ENCODE results near the gene KCND3.

The KCND3 gene

DNA sequence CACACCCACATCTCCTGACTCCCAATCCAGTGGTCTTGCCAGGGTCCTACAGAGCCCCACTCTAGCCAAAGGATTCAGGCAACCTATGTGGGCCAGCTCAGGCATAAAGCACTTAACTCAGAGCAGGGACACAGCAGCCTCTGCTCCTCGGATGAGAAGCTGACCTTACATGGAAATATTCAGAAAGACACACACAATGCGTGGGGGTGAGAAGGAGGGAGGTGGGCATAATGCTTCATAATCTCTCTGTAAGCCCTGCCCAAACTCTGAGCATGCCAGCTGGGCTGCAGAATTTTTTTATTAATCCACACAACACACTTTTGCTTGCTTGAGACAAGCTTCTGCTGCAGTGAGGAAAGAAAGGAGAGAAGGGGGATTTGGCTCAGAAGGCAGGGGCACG, 21.6 kb downstream of the KCND3 start:
- no peak overlapping the region for H3K4me3 ChIP-seq (replicated peaks; ENCODE audit: insufficient read depth, low read length)
- H3K27me3 ChIP-seq (ENCODE audit: insufficient read depth, poor library complexity, severe bottlenecking): peaks cover 2% of the 10 kb centered on the region
- no peak for DNase-seq (ENCODE audit: low read depth in 1 of 2, low spot score in 1 of 2)
- TF ChIP-seq POLR2AphosphoS5 (IDR thresholded peaks at IDR 0.05; ENCODE audit: low read depth) (no peak), SPI1 (IDR thresholded peaks at IDR 0.05; ENCODE audit: borderline replicate concordance, low read depth) (no peak), GABPA (IDR thresholded peaks at IDR 0.05; ENCODE audit: low read depth) (no peak)
- TF ChIP-seq, protein P1, sequence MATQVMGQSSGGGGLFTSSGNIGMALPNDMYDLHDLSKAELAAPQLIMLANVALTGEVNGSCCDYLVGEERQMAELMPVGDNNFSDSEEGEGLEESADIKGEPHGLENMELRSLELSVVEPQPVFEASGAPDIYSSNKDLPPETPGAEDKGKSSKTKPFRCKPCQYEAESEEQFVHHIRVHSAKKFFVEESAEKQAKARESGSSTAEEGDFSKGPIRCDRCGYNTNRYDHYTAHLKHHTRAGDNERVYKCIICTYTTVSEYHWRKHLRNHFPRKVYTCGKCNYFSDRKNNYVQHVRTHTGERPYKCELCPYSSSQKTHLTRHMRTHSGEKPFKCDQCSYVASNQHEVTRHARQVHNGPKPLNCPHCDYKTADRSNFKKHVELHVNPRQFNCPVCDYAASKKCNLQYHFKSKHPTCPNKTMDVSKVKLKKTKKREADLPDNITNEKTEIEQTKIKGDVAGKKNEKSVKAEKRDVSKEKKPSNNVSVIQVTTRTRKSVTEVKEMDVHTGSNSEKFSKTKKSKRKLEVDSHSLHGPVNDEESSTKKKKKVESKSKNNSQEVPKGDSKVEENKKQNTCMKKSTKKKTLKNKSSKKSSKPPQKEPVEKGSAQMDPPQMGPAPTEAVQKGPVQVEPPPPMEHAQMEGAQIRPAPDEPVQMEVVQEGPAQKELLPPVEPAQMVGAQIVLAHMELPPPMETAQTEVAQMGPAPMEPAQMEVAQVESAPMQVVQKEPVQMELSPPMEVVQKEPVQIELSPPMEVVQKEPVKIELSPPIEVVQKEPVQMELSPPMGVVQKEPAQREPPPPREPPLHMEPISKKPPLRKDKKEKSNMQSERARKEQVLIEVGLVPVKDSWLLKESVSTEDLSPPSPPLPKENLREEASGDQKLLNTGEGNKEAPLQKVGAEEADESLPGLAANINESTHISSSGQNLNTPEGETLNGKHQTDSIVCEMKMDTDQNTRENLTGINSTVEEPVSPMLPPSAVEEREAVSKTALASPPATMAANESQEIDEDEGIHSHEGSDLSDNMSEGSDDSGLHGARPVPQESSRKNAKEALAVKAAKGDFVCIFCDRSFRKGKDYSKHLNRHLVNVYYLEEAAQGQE (IDR thresholded peaks at IDR 0.05; ENCODE audit: insufficient replicate concordance, low read depth): no peak
- no peak overlapping the region for H3K27ac ChIP-seq (replicated peaks)

DNA sequence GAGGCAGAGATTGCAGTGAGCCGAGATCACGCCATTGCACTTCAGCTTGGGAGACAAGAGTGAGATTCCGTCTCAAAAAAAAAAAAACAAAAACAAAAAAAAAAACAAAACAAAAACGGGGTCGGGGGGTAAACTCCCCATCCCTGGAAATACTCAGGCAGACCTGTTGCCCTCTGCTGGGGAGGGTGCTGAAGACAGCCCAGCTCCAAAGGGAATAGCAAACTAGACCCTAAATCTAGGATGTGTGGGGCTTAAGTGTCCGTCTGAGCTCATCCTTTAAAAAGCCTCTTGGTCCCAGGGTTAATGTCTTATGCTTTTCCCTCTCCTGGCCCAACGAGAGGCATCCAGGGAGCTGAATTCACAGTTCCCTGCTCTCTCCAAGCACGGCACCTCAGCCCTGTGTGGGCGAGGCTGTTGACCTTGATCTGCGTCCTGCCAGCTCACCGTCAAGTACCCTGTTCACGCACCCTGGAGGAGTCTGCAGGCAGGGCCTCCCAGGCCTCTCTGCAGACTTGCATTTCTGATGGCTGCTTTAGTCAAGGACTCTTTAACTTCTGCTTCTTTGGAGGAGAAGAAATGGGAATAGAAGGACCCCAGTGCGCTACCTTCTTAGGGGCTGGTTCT, 22.3 kb downstream of the KCND3 start:
- TF ChIP-seq POLR2AphosphoS5 (IDR thresholded peaks at IDR 0.05; ENCODE audit: low read depth) (no peak), SPI1 (IDR thresholded peaks at IDR 0.05; ENCODE audit: borderline replicate concordance, low read depth) (no peak), GABPA (IDR thresholded peaks at IDR 0.05; ENCODE audit: low read depth) (no peak)
- TF ChIP-seq, protein P1 (IDR thresholded peaks at IDR 0.05; ENCODE audit: insufficient replicate concordance, low read depth): no peak
- TF ChIP-seq, protein P2, sequence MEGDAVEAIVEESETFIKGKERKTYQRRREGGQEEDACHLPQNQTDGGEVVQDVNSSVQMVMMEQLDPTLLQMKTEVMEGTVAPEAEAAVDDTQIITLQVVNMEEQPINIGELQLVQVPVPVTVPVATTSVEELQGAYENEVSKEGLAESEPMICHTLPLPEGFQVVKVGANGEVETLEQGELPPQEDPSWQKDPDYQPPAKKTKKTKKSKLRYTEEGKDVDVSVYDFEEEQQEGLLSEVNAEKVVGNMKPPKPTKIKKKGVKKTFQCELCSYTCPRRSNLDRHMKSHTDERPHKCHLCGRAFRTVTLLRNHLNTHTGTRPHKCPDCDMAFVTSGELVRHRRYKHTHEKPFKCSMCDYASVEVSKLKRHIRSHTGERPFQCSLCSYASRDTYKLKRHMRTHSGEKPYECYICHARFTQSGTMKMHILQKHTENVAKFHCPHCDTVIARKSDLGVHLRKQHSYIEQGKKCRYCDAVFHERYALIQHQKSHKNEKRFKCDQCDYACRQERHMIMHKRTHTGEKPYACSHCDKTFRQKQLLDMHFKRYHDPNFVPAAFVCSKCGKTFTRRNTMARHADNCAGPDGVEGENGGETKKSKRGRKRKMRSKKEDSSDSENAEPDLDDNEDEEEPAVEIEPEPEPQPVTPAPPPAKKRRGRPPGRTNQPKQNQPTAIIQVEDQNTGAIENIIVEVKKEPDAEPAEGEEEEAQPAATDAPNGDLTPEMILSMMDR (IDR thresholded peaks at IDR 0.05; ENCODE audit: insufficient read depth, low read length): no peak
- no peak overlapping the region for H3K4me3 ChIP-seq (replicated peaks; ENCODE audit: insufficient read depth, low read length)
- peaks cover 2% of the 10 kb centered on the region for H3K27me3 ChIP-seq (ENCODE audit: insufficient read depth, poor library complexity, severe bottlenecking)
- H3K27ac ChIP-seq (replicated peaks): no peak overlapping the region
- no peak for DNase-seq (ENCODE audit: low read depth in 1 of 2, low spot score in 1 of 2)

DNA sequence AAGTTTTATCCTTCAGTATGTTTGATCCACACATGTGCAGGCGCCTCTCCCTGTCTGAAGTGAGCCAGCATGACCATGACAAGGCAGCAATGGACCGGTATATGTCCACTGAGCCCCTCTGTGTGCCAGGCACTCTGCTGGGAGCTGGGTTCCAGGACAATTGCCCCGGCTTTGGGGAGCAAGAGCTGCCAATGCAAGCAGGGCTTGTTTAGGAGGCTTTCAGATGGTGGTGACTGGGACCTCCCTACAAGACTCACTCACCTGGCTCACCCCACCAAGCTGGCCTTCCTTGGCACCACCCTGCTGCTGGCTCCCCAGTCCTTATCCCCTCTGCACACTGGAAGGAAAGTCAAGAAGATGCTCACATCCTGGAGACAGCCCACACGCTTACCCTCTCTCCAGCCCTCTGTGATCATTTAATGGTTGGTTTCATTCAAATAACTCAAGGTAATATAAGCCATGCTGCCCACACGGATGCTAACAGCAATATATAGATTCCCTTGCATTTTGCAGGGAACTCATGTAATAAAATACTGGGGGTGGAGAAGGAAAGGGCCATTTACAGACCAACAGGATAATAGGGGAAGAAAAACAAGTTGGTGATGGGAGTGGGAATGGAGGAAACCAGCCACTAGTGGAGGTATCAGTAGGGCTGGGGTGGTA, 23.6 kb downstream of the KCND3 start:
- Histone ChIP-seq H3K27ac (replicated peaks) (no peak overlapping the region), H3K4me3 (replicated peaks; ENCODE audit: insufficient read depth, low read length) (no peak overlapping the region), H3K27me3 (ENCODE audit: insufficient read depth, poor library complexity, severe bottlenecking) (peaks cover 2% of the 10 kb centered on the region)
- no peak for DNase-seq (ENCODE audit: low read depth in 1 of 2, low spot score in 1 of 2)
- TF ChIP-seq, protein P2 (IDR thresholded peaks at IDR 0.05; ENCODE audit: insufficient read depth, low read length): no peak
- TF ChIP-seq SPI1 (IDR thresholded peaks at IDR 0.05; ENCODE audit: borderline replicate concordance, low read depth): no peak
- TF ChIP-seq, protein P1 (IDR thresholded peaks at IDR 0.05; ENCODE audit: insufficient replicate concordance, low read depth): no peak
- TF ChIP-seq GABPA (IDR thresholded peaks at IDR 0.05; ENCODE audit: low read depth): no peak
- TF ChIP-seq POLR2AphosphoS5 (IDR thresholded peaks at IDR 0.05; ENCODE audit: low read depth): no peak
